ENCODE results near the gene DSC3.

Gene DSC3

DNA sequence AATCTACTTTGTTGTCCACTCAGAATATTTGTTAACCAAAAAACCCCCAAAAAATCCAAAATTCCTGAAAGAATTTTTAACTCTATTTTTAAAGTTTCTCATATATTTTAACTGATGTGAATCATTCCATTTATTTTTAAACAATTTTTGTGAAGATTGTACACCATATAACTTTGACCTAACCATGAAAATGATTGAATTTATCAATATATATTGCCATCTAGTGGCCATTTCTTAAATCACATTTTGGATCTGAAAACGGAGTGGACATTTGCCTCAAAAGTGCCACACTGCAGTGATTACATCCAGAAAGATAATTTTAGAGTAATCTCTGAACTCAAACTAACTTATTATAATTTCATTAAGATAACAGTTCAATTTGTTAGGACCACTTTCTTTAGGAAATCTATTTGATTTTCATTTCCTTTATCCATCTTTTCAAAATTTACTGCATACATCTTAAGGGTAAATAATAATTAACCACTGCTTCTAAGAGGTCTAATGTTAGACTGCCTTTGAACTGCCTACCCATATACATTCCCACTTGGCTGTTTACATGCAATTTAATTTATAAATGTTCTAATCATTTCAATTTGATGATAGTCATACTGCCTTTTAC lies 71.1 kb downstream of the DSC3 start:
- DNase-seq (ENCODE audit: low read depth), result no peak

DNA sequence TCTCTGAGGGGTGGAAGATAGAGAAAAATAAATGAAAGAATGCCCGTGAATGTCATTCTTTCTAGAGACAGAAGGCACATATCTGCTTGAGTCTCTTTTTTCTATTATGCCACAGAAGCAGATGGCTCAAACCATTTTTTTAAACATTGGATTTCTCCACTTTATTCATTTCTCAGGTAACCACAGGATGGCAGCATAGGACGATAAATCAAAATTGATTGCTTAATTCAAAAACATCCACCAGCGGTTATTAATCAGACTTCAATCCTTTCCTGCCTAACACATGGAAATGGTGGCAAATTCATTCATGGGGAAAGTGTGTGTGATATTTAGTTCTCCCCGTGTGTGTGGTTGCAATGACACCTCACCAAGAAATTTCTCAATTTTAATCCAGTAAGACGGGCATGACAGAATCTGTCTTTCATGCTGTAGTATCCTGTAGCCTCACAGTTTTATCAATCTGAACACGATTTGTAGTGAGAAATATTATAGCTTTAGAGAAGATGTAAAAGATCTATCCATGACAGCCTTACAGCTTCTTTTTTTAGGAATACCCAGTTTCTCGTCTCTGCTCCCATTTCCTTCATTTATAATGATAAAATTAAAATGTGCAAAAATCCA lies 72.2 kb downstream of the DSC3 start:
- DNase-seq (ENCODE audit: low read depth), result no peak

DNA sequence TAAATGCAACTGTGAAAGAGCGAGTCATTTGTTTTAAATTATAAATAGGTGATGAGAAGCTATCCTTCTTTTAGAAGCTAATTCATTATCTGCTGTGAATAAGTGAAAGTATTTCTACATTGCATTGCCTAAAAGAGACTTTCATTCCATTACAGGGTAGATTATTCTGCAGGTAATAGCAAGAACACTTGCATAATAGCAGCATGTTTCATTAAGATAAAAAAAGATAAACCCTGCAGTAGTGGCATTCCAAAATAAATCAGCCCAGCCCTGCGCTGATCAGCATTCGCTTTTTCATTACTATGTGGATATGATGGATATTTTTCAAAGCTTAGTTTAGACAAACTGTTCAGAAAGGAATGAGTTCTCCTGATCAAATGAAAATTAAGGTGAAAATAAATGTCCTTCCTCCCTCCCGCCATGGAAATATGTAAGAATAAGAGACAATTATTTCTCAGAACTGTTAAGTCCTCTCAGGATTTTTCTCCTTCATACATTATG lies 72.8 kb downstream of the DSC3 start:
- no peak for DNase-seq (ENCODE audit: low read depth)

DNA sequence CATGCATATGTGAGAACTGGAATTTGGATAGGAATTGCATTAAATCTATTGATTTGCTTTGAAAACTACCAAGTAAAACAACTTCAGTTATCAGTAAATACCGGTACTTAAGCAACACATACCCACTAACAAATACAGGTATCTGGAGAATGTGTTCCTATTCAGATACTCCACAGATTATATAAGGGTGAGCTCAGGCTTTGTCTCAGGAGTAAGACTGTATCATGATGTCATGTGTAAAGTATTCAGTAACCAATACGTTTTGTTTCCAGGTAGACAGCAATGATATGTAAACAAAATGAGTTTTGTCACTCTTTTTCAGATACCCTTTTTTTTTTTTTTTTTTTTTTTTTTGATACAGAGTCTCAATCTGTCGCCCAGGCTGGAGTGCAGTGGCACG lies 74.8 kb downstream of the DSC3 start:
- DNase-seq (ENCODE audit: low read depth), result no peak

DNA sequence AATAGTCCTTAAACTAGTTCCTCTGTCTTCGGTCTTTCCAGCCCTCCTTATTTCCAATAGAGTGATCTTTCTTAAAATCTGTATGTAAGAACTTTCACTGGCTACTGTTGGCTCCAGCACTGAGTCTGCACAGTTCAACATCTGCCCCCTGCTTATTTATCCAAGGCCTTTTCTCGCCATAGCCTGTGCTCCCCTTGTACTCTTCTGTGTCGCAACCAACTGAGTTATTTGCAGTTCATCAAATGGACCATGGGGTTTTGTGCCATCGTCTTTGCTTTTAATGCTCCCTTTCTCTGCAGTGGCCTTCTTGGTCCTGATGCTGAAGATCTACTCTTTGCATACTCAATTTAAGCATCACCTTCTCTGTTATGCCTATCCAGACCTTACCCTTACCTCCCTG lies 77.3 kb downstream of the DSC3 start:
- DNase-seq (ENCODE audit: low read depth), result no peak

DNA sequence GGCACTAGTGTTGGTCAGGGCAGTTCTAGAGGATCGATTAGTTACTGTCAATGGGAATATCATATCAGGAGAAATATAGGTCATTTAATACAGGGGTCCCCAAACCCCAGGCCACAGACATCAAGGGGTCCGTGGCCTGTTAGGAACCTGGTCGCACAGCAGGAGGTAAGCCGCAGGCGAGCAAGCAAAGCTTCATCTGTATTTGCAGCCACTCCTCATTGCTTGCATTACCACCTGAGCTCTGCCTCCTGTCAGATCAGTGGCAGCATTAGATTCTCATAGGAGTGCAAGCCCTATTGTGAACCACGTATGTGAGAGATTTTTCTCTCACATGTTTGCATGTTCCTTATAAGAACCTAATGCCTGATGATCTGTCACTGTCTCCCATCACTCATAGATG lies 81.9 kb downstream of the DSC3 start:
- DNase-seq (ENCODE audit: low read depth), result no peak

DNA sequence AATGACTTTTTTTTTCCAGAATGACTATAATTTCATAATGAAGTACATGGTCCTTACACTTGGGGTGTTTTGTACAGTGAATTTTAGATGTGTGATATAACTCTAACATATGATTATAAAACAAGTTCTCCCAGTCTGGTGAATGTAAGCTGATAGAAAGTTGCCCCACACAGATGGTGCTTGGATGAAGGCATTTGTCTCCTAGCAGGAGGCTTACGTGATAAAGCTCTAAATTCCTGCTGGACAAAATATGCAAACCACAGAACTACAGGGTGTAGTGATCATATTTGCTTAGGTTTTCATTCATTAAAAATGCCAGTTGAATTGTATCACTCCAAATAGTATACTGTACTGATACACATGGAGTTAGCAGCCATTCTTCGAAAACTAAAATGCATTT lies 85.5 kb downstream of the DSC3 start:
- DNase-seq (ENCODE audit: low read depth), result no peak

DNA sequence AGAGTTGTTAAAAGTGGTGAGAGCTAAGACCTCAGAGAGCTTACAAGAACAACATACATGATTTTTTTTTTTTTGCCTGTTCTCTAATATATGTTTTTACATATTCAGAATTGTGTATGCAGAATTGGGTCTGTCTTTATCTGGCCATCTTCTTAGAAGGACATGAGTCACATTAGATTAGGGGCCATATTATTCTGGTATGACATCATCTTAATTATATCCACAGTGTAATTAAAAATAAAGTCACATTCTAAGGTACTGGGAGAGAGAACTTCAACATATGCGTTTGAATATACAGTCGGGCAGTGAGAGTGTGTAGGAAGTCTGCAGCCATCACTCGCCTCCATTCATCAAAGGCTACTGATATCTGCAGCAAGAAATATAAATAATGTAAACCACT lies 88.3 kb downstream of the DSC3 start:
- DNase-seq (ENCODE audit: low read depth), result no peak

DNA sequence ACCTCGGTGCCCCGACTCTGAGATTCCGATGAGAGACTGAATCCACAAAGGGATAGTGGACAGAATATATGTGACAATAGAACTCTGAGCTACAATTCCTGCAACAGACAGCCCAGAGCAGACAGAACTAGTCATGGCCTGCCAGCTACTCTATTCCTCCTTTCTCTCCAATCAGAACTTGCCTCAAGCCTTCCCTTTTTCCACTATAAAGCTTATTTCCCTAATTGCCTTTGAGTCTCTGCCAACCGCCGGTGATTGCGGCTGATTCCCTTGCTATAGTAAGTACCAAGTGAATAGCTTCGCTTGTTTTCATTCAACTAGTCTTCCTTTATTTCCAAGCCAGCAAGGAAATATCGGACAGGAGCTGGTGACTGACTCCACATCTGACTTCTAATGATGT lies 96.8 kb downstream of the DSC3 start:
- DNase-seq (ENCODE audit: low read depth), result no peak

DNA sequence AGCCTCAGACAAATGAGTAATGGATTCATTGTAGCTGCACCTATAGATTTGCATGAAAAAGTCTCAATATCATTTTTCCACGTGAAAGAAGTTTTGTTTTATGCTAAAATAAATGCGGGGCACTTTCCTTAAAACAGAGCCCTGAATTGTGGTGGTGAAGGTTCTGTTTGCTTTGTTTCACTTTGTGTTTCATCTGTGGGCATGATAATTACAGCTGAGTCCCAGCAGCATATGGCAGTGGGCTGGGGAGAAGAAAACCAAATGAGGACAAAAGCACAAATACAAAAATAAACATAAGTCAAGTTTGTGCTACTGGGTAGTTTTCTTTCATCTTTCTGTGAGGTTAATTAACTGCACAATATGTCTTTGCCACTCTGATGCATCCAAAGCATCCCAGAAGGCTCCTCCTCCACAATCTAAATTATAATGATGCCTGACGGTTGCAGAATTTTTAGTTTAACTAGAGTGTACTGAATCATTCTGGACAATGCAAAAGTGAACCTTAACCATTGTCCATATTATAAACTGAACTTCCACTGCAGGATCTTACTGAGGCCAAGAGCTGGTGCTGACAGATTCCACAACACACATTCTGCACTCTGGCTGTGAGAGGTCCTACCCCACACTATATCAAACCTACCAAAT lies 97.6 kb downstream of the DSC3 start:
- no peak for DNase-seq (ENCODE audit: low read depth)

DNA sequence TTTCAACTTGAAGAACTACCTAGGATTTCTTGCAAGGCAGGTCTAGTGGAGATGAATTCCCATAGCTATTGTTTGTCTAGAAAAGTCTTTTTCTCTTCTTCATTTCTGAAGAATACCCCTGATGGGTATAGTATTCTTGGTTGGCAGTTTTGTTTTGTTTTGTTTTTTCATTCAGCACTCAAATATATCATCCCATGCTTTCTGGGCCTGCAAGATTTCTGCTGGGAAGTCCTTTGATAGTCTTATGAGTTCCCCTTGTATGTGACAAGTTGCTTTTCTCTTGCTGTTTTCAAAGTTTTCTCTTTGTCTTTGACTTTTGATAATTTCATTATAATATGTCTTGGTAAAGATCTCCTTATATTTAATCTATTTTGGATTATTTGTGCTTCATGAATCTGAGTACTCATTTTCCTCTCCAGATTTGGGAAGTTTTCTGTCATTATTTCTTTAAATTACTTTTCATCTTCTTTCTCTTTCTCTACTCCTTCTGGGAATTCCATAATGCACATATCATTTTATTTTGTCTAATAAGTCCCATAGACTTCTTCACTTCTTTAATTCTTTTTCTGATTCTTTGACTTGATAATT lies 101.5 kb downstream of the DSC3 start:
- DNase-seq (ENCODE audit: low read depth), result no peak

Data from activated gamma-delta T cell treated with anti-CD3 and anti-CD28 coated beads, Interleukin-2, amount 50 U/mL, for 16 hours (primary cell).